Transverse colon (tissue), 4 donors: Measurements from ENCODE around the gene RAB11FIP3.

Source experiments
- CTCF ChIP-seq, 5 experiments: fragments of 200-600 bp in 3 of 5; fragments of 450-650 bp in 2 of 5; sonication (generic) in 3 of 5; IDR thresholded peaks; 1 replicate in 2 of 5; 2 replicates in 3 of 5; pipeline ENCODE4 v1.5.1; 2016 to 2017; ENCODE audit warnings: antibody characterized with exemption in 5 of 5, inconsistent platforms in 3 of 5, mild to moderate bottlenecking in 2 of 5, moderate library complexity in 1 of 5
- EP300 ChIP-seq: sonication (generic); formaldehyde crosslinking; IDR thresholded peaks from one replicate; pipeline ENCODE4 v1.6.1; 2017; ENCODE audit warnings: antibody characterized with exemption, low read depth
- POLR2A ChIP-seq: fragments of 450-650 bp; IDR thresholded peaks from one replicate; pipeline ENCODE4 v1.6.1; 2016; ENCODE audit warnings: antibody characterized with exemption, mild to moderate bottlenecking, moderate library complexity
- POLR2AphosphoS5 ChIP-seq, 3 donors: sonication (generic); formaldehyde crosslinking; IDR thresholded peaks; one replicate each; pipeline ENCODE4 v1.6.1; 2016; ENCODE audit warnings: antibody characterized with exemption in 3 of 3

- TF ChIP-seq POLR2A, result no peak
- no peak for TF ChIP-seq POLR2AphosphoS5 (IDR thresholded peaks at IDR 0.05)
- no peak for TF ChIP-seq CTCF (IDR thresholded peaks at IDR 0.05)
- no peak for TF ChIP-seq EP300
Observed at GRCh38 chr16:430904-431303, 5.5 kb downstream of the RAB11FIP3 start.
